Activated CD8-positive, alpha-beta memory T cell treated with anti-CD3 and anti-CD28 coated beads, Interleukin-2, amount 50 U/mL, for 1 hour (primary cell): Measurements from ENCODE around the gene MTOR.
"Not testable (repeated sequence)": the region's sequence is repeated elsewhere in the genome, so short reads cannot be mapped to it uniquely, and the experiment has no call there.

Experiments used
- DNase-seq: peaks from one replicate; pipeline ENCODE4 v3.0.0-alpha.2; 2020; ENCODE audit errors: extremely low read depth

Gene MTOR

GRCh38 chr1:11063937-11064537 is 198.3 kb downstream of the MTOR start:
- not testable (repeated sequence) for DNase-seq

DNA sequence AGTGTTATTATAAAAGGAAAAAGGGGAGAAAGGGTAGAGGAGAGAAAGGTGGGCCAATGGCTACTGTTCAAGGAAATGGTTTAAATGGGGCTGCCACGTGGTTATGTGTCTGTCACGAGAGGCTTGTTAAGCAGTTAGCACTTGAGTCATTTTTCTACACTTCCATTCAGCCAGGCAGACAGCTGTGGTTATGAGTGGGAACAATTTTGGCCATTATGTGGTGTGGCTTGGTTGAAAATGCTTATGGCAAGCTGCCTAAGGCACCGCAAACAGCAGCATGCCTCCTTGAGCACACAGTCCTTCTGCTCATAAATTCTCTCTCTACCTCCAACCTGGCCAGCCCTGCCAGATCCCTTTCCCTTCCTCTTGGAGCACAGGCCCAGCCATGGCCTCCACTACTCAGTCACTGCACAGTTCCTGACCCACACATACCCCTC is 199.4 kb downstream of the MTOR start:
- DNase-seq: no peak

- no peak for DNase-seq
These were observed 200.5 kb downstream of the MTOR start for GRCh38 chr1:11061652-11062365.

- DNase-seq: peak; percentile 49
These were observed 202.2 kb downstream of the MTOR start, which contains the start of gene SRM for GRCh38 chr1:11059968-11060830. TSS of gene SRM (minus strand) at chr1:11060018. CDS start at chr1:11059943, 75 bp downstream.

DNA sequence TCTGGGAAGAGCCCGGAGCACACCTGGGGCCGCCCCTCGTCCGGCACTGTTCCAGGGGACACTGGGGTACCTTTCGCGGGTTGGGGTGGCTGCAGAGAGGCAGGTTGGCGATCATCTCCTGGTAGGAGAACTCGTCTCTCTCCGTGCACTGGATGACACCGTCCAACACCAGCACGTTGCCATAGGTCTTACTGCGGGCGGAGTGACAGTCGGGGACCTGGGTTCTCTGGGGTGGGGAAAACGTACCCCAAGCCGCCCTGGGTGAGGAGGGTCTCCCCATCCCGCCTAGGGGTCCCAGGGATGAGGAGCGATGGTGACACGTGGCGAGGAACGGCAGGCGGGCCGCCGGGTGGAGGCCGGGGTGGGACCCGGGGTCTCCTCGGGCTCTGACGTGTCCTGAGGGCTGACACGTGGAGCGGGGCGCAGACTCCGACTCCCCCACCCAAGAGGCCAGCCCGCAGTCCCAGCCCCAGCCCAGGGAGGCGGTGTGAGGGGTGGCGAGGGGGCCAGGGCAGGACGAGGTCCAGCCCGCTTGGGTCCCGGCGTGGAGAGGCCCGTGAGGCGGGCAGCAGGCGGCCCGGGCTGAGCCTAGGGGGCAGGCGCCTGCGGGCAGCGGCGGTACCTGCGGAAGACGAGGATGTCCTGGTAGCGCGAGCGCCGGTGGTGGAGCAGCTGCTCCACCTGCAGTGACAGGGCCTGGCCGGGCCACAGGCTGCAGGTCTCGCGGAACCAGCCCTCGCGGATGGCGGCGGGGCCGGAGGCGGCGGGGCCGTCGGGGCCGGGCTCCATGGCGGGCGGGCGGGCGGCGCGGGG is 203.0 kb downstream of the MTOR start:
- DNase-seq: no peak

DNA sequence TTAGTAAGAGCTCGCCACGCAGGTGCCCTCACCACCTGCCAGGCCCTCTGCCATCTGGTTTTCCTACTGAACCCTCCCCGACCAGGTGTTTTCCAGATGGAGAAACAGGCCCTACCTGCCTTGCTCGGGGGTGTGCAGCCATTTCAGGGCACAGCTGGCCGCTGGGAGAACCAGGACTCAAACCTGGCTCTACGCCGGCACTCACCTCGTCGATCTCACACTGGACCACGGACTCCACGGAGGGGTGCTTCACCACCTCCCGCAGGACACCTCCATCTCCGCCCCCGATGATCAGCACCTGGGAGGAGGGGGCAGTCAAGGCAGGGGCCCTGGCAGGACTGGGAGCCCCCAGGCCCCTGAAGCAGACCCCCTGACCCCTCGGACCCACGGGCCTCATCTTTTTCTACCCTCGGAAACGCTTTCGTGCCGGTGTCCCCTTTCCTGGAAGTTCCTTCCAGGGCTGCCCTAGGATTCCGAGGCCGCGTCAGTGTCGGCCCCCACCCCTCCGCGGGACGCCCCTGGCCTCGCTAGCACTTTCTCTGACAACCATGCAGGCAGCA is 203.7 kb downstream of the MTOR start:
- DNase-seq: no peak

GRCh38 chr1:11058026-11058425 is 204.3 kb downstream of the MTOR start:
- DNase-seq: no peak

DNA sequence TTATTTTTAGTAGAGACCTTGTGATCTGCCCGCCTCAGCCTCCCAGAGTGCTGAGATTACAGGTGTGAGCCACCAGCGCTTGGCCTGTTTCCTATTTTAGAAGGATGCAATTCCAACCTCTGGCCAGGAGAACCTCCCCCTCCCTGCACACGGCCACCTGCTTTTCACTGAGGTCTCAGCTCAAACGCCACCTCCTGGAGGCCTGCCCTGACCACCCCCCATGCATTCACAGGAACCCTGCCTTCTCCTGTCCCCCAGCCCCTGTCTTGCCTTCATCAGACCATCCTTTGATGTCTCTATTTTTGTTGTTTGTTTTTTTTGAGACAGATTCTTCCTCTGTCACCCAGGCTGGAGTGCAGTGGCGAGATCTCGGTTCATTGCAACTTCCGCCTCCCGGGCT is 204.9 kb downstream of the MTOR start:
- DNase-seq: no peak
